ENCODE data around the gene CERS6.

The CERS6 gene

DNA sequence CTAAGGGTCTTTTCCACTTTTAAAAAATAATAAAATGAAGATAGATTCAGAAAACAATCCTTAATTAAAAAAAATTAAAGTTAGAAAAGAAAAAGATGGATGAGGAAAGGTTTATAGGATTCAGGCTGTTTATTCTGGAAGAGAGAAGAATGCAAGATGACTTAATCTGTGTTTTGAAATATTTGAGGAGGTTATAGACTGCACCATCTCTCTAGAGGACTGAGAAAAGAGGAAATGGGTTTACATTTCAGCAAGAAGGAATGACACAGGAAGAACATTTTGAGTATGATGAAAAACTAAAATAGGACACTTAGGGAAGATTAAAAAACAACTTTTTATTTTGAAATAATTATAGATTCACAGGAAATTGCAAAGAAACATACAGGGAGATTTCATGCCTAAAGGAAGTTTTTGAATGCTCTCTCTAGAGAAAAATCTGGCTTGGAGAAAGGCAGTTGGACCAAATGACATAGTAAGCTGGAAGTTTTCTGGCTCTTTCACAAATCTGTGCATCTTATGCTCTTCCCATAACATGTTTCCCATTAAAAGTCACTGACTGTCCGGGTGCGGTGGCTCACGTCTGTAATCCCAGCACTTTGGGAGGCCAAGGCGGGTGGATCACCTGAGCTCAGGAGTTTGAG, 75.0 kb downstream of the CERS6 start:
- no peak for DNase-seq (ENCODE audit: low read depth)

DNA sequence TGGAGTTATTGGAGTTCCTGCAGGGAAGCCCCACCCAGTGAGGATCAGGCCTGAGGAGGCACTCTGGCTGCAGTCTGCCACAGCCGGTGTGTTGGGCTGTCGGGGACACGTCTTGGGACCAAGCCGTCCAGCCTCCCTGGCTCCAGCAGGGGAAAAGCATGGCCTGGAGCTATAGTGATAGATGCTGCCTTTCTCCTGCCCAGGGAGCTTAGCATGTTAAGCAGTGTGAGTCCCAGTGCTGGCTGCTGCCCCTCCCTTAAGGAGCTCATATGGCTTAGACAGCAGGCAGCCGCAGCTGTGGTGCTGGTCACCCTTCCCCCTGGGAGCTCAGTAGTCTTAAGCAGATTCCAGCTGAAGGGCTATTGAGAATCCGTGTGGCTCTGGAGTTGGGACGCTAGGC, 78.9 kb downstream of the CERS6 start:
- no peak for DNase-seq (ENCODE audit: low read depth)

DNA sequence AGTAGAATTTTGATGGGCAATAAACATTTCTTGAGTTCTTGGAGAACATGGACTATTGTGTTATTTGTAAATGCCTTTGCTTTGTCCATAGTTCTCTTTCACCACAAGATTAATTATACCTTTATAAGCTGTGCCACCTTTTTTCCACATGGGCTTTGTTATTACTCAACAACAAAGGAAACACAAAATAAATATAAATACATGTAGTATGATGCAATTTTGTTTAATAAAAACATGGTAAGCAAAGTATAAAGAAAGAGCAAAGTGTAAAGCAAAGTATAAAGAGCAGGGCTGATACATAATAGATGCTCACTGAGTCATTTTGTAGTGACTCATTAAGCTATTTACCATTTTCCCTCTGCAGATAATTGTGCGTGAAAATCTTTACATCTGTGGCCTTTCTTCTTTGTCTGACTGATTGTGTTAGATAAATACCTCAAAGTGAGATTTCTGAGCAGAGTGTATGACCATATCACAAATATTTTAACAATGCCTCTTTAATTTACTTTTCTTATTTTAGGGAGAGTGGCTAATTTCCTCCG, 80.9 kb downstream of the CERS6 start:
- no peak for DNase-seq (ENCODE audit: low read depth)

DNA sequence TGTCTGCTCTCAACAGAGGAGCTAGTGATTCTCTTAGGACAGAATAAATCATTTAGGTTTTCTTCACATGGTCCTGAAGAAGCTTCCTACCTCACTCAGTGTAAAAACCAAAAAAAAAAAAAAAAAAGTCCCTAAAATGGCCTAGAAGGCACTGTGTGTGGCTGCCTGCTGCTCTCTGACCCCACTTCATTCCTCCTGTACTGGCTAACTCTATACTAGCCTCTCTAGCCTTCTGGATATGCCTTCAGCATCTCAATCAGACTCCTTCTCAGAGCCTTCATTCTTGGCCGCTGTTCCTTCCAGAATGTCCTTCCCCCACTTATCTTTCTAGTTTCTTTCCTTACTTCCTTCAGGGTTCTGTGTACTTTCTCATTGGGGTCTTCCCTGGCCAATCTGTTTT, 82.1 kb downstream of the CERS6 start:
- no peak for DNase-seq (ENCODE audit: low read depth)

DNA sequence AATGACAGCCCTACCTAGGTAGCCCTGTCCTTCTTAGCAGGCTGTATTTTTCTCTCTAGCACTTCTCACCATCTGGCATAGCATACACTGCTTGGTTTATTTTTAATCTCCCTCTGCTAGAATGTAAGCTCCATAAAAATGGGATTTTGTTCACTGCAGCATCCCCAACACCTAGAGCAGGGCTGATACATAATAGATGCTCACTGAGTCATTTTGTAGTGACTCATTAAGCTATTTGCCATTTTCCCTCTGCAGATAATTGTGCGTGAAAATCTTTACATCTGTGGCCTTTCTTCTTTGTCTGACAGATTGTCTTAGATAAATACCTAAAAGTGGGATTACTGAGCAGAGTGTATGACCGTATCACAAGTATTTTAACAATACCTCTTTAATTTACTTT, 82.5 kb downstream of the CERS6 start:
- no peak for DNase-seq (ENCODE audit: low read depth)

DNA sequence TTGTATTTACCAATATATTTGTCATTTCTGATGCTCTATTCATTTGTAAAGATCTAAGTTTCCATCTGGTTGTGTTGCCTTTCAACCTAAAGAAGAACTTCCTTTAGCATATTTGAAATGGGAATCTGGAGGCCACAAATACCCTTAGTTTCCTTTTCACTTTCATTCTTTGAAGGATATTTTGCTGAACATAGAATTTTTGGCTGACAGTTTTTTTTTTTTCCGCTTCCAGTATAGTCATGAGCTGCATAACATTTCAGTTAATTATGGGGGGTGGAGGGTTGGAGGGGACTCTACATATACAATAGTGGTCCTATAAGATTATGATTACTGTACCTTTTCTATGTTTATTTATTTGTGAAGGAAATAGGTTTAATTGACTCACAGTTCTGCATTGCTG, 83.9 kb downstream of the CERS6 start:
- DNase-seq (ENCODE audit: low read depth): no peak

DNA sequence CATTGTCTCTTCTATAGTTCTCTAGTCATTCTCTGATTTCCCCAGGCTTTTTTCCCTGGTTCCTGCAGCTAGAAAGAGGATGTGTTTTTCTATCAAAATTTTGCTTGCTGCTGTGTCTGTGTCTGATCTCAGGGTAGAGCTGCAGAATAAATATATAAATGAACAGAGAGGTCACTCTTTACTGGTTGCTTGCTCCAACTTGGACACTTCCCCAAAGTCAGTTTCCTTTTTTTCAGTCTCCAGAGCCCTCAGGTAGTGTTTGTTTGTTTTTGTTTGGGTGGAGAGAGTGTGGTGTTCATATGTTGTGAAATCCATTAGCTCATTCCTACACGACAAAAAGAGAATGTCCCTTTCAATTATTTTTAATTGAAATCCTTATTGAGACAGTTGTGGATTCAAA, 85.8 kb downstream of the CERS6 start:
- DNase-seq (ENCODE audit: low read depth): no peak

DNA sequence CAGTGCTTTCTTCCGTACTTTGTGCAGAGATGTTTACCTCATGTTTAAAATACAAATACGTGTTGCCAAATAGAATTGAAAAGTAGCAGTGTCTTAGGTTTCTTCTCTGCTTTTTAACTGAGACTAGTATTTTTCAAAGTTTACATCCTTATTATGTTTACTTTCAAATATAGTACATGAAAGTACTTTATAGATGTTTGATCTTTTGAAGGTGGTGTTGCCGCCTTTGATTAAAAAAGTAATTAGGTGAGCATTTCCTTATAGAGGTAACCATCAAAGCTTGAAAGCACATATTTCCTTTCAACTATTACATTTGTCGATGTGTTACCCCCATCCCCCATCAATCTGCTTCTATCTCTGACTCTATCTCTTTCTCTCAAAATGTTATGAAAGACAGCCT, 87.0 kb downstream of the CERS6 start:
- DNase-seq (ENCODE audit: low read depth): no peak

DNA sequence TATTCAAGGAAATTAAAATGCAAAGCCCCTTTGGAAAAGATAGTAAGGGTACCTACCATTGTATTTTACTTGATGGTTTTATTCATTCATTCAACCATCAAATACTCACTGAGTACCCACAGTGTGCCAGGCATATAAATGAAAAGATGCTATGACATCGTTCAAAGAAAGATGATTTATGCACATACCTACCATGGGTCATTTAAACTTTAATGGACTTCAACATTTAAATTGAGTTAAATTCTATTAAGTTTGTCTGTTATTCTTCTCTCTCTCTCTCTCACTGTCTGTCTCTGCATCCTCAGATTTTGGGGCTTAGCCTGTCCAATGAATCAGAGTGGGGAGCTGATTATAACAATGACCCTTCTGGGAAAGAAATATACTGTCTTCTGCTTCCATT, 87.9 kb downstream of the CERS6 start:
- no peak for DNase-seq (ENCODE audit: low read depth)

DNA sequence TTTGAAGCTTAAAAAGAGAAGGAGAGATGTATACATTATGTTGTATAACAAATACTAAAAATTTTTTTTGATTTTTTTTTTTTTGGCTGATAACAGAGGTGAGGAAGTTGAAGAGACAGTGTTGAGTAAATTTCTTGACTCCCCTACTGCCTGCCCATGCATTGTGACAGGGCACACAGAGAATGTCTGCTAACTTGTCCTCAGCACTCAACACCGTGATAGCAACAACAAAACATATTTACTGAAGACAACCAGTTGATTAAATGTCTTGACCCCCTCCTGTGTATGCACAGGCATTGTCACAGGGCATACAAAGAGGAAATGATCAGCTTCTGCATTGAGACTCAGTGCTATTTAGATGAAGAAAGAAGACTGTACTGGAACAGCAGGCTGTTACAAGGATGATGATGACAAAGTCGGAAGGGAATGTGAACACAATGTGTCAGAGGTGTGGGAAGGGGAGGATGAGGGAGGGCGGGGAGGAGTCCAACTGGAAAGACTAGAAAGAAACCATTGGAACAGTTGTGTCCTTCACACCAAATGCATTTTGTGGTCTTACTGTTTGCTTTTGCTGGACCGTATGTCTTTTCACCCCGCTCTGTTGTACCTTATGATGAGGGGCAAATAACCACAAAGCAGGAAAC, 89.5 kb downstream of the CERS6 start:
- DNase-seq (ENCODE audit: low read depth): no peak

DNA sequence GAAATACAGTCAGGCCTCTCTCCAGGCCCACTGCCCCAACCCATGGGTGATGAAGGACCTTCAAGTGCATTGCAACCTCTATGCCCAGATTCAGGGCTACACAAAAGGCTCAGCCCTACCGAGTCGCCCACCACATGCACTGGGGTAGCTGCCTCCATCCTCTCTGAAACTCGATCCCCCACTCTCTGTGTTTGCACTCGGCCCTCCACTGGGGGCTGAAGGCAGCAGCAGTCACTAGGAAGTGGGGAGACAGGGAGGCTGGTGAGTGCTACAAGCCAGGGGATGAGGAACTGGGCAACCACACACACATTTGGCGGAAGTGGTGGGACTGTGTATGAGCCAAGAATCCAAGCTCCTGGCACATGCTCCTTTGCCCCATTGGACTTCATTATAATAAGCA, 94.6 kb downstream of the CERS6 start:
- DNase-seq (ENCODE audit: low read depth): no peak

DNA sequence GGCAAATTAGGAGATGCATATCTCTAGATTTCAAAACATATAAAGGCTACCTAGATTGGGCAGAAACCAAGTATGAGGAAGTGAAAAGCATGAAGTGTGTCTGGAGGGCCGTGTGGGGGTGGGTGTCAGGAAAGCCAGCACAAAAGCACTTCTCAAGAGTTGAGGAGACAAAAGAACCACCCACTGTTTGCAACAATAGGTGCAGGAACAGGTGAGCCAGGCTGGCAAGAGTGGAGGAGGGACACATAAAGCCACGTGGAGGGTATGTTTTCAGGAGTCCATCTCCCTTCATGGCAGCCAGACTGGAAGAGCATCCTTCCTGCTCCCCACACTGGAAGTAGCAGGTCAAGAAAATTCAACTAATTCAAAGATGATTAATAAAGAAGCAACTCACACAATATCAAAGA, 96.4 kb downstream of the CERS6 start:
- no peak for DNase-seq (ENCODE audit: low read depth)

DNA sequence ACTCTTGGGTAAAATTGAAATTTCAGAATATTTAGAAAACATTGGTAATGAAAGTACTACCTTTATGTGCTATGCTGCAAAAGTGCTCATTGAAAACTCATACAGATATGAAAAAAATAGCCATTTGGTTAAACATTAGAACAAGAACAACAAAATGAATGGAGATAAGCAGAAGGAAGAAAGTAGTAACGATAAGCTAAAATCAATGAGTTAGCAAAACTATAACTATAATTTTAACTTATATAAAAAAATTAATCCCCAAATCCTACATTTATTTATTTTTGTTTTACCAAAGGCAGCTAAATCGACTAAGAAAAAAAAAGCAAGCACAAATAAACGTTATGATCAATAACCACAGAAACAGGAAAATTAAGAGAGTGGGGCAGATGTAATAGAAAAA, 99.2 kb downstream of the CERS6 start:
- DNase-seq (ENCODE audit: low read depth): no peak

DNA sequence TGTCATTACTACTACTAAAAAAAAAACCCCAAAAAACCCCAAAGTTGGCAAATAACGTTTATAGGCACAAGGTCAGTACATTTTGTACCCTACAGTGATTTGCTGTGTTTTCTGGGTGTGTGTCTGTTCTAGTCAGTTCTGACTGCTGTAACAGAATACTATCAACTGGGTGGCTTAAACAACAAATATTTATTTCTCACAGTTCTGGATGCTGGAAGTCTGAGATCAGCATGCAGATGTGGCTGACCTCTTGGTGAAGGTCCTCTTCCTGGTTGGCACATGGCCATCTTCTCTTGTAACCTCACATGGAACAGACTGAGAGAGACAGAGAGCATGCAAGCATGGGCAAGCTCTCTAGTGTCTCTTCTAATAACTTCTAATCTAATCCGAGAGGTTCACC, 103.1 kb downstream of the CERS6 start:
- DNase-seq (ENCODE audit: low read depth): no peak

DNA sequence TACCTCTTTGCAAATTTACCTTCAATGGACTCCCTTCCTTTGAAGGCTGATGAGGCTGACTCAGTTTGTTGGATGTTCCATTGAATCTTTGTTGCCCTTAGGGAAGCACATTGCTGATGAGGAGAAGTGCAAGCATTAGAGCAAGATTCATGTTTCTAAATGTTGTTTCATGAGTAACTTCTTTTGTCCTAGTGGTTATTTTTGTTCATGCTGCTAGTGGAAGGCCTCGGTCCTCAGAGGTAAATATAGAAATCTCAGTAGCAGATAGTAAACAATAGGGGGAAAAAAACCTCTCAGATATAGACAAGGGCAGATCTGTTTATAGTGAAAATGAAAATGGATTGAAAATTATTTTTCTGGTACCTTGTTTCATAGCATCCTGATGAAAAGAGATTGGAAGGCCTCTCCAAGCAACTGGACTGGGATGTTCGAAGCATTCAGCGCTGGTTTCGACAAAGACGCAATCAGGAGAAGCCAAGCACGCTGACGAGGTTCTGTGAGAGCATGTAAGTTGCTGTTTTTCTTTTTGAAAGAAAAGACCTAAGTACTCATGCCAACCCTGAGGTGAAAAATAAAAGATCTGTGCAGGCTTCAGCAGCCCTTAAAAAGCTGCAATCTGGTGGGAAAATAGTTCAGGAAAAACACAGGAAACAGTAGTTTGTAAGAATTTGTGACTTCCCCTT, 104.9 kb downstream of the CERS6 start:
- no peak for DNase-seq (ENCODE audit: low read depth)

DNA sequence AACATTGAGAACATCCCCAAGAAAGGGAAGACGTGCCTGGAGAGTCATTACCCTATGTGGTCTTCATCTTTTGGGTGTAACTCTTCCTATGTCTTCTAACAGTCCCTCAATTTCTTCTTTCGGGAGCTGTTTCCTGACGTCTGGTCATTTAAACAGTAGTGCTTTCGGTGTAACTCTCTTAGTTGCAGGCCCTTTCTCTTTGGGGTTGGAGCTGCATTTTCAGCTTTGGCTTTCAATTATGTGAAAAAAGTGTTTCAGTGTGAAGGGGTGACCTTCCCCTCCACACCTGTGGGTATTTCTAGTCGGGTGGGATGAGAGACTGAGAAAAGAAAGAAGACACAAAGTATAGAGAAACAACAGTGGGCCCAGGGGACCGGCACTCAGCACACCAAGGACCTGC, 105.9 kb downstream of the CERS6 start:
- DNase-seq (ENCODE audit: low read depth): no peak

DNA sequence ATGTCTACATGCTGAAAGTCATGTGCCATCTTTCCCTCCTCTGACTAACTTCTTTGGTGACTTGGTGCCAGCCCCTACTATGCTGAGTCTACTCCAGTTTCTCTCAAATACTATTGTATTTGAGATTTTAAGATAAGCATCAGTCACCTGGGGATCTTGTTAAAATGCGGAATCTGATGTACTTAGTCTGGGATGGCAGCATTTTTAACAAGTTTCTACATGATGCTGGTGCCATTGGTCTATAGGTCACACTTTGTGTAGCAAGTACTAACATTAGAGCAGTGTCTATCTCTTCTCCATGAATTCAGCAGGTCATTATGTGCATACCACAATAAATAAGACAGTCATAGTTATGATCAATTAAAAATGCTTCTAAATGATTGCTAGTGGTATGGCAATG, 106.9 kb downstream of the CERS6 start:
- DNase-seq (ENCODE audit: low read depth): no peak

DNA sequence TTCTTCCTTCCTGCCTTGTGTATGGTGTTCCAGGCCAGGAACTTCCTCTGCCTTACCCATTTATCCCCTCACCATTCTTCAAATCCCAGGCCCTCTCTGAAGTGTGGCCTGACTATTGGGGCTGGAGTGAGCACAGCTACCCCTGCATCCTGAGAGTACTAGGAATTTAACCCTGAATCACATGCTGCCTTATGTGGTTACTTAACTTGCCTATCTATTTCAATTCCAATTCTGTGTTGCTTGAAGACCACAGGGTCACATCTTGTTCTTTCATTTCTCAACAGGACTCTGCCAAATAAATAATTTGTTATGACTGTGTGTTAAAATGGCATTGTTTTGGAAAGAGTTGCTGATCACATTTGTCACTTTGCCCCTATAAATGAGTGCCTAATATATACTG, 108.6 kb downstream of the CERS6 start:
- DNase-seq (ENCODE audit: low read depth): no peak

DNA sequence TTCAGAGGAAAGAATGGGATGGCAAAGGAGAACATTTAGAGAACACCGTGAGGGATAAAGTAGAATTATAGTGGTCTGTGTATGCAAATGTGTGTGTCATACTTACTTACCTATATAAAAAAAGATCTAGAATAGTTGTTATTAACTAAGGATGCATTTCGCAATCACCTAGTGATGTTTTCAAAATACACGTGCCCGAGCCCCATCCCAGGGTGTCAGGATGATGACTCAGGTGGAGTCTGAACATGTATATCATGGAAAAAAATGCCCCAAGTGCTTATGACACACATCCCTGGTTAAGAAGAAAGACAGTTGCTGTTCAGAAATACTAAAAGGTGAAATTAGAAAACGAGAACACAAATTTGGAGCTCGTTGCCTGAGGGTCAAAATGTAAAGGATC, 109.0 kb downstream of the CERS6 start:
- no peak for DNase-seq (ENCODE audit: low read depth)

DNA sequence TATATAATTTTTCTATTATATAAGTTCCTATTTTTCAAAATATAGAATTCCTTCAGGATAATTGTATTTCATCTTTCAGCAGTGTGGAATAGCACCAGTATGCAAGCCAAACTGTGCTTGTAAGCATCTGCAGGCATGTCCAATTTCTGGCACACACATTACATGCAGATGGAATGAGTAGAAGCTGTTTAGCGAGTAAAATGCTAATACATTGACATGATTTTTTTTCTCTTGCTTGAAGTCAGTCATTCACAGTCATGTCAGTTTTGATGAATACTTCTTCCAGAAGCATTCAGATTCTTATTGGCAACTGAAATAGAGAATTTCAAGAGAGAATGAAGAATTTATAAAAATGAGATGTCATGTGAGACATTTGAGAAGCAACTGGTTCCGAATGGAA, 109.4 kb downstream of the CERS6 start:
- no peak for DNase-seq (ENCODE audit: low read depth)

DNA sequence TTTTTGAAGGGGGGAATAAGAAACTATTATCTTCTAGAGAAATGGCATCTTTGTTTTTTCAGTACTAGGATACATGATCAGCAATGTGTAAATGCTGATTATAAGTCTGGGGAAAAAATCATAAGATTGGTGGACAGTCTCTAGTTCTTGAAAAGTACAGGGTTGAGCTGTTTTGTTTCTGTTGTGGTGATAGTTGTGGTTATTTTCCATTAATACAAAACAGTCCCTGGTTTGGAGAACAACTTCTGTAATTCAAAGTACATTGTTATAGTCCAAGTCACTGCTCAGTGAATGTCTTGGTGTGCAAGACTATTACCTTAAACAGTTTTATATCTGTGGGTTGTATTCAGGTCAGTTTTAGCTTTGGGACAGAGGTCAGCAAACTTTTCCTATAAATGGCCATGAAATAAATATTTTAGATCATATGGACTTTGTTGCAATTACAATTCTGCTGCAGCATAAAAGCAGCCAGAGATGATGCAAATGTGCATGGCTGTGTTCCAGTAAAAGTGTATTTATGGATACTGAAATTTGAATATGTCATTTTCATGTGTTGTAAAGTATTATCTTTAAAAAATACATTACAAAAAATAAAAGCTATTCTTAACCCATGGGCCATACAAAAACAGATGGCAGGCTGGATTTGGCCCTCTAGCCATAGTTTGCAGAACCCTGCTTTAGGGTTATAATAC, 111.0 kb downstream of the CERS6 start:
- no peak for DNase-seq (ENCODE audit: low read depth)

DNA sequence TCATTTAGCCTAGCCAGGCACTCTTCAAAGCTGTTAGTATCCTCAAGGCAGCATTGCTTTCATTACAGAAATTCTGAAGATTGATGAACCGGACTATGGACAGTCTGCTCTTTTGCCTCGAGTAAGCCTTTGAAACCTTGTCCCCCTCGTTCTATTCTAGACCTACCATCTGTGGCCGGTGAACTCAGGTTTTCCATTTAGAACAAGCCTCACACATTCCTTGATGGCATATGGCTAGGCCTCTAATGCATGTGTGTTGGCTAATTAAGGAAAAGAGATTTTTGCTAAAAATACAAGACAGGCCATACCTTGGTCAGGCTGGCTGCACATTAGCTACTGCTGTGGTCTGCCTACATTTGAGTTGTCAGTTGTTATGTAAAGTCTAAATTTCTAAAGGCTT, 111.8 kb downstream of the CERS6 start:
- DNase-seq (ENCODE audit: low read depth): no peak

All from T-helper 22 cell (primary cell).